Hepatocyte (in vitro differentiated cells): ENCODE measurements around the gene CYTH4.

ENCODE experiments used
- CTCF ChIP-seq: fragments of 200-600 bp; sonication (generic); IDR thresholded peaks from 2 replicates; pipeline ENCODE4 v1.5.1; 2016; ENCODE audit warnings: antibody characterized with exemption, mild to moderate bottlenecking; ENCODE audit not compliant: poor library complexity
- EZH2 ChIP-seq: fragments of 200-600 bp; sonication (generic); IDR thresholded peaks from 2 replicates; pipeline ENCODE4 v1.6.1; 2016; ENCODE audit warnings: antibody characterized with exemption, mild to moderate bottlenecking, borderline replicate concordance
- EZH2phosphoT487 ChIP-seq: fragments of 200-600 bp; sonication (generic); IDR thresholded peaks from one replicate; pipeline ENCODE4 v1.6.1; 2018; ENCODE audit warnings: antibody characterized with exemption, mild to moderate bottlenecking, low read depth, moderate library complexity; ENCODE audit not compliant: unreplicated experiment, severe bottlenecking

GRCh38 chr22:37353839-37354238, 71.5 kb downstream of the CYTH4 start:
- TF ChIP-seq CTCF (no peak), EZH2 (no peak), EZH2phosphoT487 (no peak)
